ENCODE measurements around the gene PKNOX2.
A peak's percentile ranks its signal among the peaks of the same experiment; 100 is the strongest.

PKNOX2 gene

DNA sequence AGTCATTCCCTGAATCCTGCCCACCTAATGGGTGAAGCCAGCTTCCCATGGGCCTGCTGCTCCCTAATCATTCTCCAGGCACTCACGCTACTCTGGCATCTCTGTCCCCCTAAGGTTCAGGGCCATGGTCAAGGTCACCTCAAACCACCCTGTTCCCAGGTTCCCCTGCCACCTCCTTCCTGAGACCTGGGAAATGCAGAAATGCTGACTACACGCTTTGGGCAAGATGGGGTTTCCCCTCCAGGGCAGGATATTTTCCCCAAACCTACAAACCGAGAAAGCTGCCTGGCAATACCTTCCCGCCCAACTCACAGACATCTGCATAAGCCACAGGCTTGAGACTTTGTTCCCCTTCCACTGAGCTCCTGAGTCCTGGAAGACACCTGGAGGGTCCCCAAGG lies 233.9 kb downstream of the PKNOX2 start:
- H3K4me3 ChIP-seq (ENCODE audit: low read depth, low read length) = no peak overlapping the region
- H3K27me3 ChIP-seq (ENCODE audit: insufficient read depth, low read length) = peaks cover 69% of the 10 kb centered on the region
- H3K79me2 ChIP-seq (ENCODE audit: control insufficient read depth, insufficient read depth, low read length, unreplicated experiment) = no peaks in the 10 kb centered on the region
- no peak overlapping the region for H3K27ac ChIP-seq (ENCODE audit: low read depth, low read length)
- no peaks in the 10 kb centered on the region for H3K36me3 ChIP-seq (ENCODE audit: insufficient read depth, low read length)
- H2AFZ ChIP-seq (ENCODE audit: low read length, unreplicated experiment) = no peak overlapping the region
- H3K4me1 ChIP-seq (ENCODE audit: control insufficient read depth, insufficient read depth, low read length, unreplicated experiment) = no peaks in the 10 kb centered on the region

DNA sequence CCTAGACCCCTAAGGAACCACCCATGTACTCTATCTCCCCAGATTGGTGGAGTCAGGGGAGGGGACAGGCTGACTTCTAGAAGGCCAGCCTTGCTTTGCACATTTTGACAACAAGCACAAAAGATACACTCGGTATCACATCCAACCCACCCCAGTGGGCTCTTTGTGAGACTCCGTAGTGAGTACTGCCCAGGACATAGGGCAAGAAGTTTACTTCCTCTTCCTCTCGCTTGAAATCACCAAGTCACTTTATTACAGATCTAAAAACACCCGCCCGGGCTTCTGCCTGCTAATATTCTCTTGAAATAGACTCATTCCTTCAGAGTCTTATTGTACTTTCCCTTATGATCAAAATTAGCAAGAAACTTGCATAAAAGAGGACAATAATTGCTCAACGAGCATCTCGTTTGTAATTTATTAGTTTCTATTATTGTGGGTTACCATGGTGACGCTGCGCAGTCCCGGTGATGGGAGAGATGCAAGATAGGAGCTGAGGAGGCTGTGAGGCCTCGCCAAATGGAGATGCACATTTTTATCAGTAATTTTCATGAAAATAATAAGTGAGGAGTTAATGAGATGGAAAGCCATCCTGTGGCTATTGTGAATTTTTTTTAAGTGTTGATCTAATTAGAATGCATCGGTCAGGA lies 234.6 kb downstream of the PKNOX2 start:
- Histone ChIP-seq H3K4me1 (ENCODE audit: control insufficient read depth, insufficient read depth, low read length, unreplicated experiment) (no peaks in the 10 kb centered on the region), H3K27ac (ENCODE audit: low read depth, low read length) (no peak overlapping the region), H3K36me3 (ENCODE audit: insufficient read depth, low read length) (no peaks in the 10 kb centered on the region), H3K27me3 (ENCODE audit: insufficient read depth, low read length) (peaks cover 62% of the 10 kb centered on the region), H2AFZ (ENCODE audit: low read length, unreplicated experiment) (no peak overlapping the region), H3K4me3 (ENCODE audit: low read depth, low read length) (no peak overlapping the region), H3K79me2 (ENCODE audit: control insufficient read depth, insufficient read depth, low read length, unreplicated experiment) (no peaks in the 10 kb centered on the region)

DNA sequence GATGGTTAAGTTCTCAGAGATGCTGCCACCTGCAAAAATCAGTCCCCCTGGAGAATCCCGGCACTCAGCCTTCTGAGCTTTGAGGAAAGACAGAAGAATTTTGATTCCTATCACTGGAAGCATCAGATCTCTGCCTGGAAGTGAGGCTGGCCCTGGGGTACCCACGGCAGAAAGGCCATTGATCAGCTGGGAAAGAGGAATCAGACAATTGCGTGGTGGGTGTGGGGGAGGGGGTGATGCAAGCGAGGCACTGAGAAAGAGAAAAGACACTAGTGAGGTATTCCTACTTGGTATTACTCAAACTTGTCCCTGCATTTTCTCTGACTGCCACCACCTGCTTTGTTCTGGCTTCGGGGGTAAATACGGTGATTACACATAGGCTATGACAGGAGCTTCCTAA lies 235.4 kb downstream of the PKNOX2 start:
- no peak overlapping the region for H2AFZ ChIP-seq (ENCODE audit: low read length, unreplicated experiment)
- no peaks in the 10 kb centered on the region for H3K4me1 ChIP-seq (ENCODE audit: control insufficient read depth, insufficient read depth, low read length, unreplicated experiment)
- no peaks in the 10 kb centered on the region for H3K36me3 ChIP-seq (ENCODE audit: insufficient read depth, low read length)
- H3K27ac ChIP-seq (ENCODE audit: low read depth, low read length) = no peak overlapping the region
- H3K4me3 ChIP-seq (ENCODE audit: low read depth, low read length) = no peak overlapping the region
- no peaks in the 10 kb centered on the region for H3K79me2 ChIP-seq (ENCODE audit: control insufficient read depth, insufficient read depth, low read length, unreplicated experiment)
- peaks cover 54% of the 10 kb centered on the region for H3K27me3 ChIP-seq (ENCODE audit: insufficient read depth, low read length)

DNA sequence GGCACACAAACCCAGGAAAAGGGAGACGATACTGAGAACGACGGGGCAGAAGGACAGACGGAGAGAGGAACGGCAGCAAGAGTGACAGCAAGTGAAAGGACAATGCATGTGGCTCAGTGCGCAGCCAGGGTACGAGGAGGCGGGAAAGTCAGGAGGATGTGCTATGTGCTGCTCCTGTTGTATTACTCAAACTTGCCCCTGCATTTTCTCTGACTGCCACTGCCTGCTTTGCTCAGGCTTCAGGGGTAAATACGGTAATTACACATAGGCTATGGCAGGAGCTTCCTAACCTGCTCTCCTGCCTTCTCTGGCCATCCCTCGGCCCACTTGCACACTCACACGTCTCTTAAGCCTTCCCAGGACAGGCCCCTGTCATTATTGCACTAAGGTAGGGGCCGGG lies 236.7 kb downstream of the PKNOX2 start:
- H3K27me3 ChIP-seq (ENCODE audit: insufficient read depth, low read length) = peaks cover 57% of the 10 kb centered on the region
- H3K4me1 ChIP-seq (ENCODE audit: control insufficient read depth, insufficient read depth, low read length, unreplicated experiment) = no peaks in the 10 kb centered on the region
- H3K27ac ChIP-seq (ENCODE audit: low read depth, low read length) = no peak overlapping the region
- no peak overlapping the region for H3K4me3 ChIP-seq (ENCODE audit: low read depth, low read length)
- no peak overlapping the region for H2AFZ ChIP-seq (ENCODE audit: low read length, unreplicated experiment)
- no peaks in the 10 kb centered on the region for H3K36me3 ChIP-seq (ENCODE audit: insufficient read depth, low read length)
- H3K79me2 ChIP-seq (ENCODE audit: control insufficient read depth, insufficient read depth, low read length, unreplicated experiment) = no peaks in the 10 kb centered on the region

DNA sequence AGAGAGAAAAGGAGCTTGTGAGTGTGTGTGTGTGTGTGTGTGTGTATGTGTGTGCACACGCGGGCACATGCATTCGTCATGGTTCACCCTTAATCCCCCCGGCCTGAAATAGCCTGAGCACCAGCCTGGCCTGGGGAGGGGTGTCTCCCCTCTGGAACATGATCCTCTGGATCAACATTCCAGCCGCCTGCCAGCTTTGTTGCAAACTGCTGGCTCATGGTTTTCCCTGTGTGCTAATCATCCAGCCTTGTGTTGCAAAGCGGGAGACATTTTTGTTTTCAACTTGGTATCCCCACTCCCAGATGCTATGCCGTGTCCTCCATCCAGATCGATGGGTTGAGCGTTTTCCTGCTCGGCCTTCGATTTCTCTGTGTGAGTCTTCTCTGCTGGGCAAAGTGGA lies 237.2 kb downstream of the PKNOX2 start:
- H3K27me3 ChIP-seq (ENCODE audit: insufficient read depth, low read length) = peaks cover 56% of the 10 kb centered on the region
- no peak overlapping the region for H2AFZ ChIP-seq (ENCODE audit: low read length, unreplicated experiment)
- H3K36me3 ChIP-seq (ENCODE audit: insufficient read depth, low read length) = no peaks in the 10 kb centered on the region
- H3K4me1 ChIP-seq (ENCODE audit: control insufficient read depth, insufficient read depth, low read length, unreplicated experiment) = no peaks in the 10 kb centered on the region
- no peak overlapping the region for H3K27ac ChIP-seq (ENCODE audit: low read depth, low read length)
- H3K79me2 ChIP-seq (ENCODE audit: control insufficient read depth, insufficient read depth, low read length, unreplicated experiment) = no peaks in the 10 kb centered on the region
- no peak overlapping the region for H3K4me3 ChIP-seq (ENCODE audit: low read depth, low read length)

DNA sequence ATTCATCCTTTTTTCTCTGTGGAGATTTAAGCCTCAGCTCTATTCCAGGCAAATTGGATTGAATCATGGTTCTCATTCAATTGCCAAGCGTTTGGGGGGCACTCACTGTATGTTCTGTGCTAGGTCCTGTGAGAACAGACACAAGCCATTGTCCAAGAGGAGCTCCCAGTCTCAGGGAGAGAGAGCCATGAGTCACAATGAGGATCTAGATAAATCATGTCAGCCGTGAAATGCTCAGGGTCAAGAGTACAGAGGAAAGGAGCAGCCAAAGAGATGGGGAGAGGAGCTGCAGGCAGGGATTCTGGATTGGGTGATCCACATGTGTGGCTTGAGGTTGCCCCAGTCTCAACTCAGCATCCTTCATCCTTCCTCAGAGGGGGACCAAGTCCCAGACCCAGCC lies 237.9 kb downstream of the PKNOX2 start:
- H3K4me1 ChIP-seq (ENCODE audit: control insufficient read depth, insufficient read depth, low read length, unreplicated experiment) = no peaks in the 10 kb centered on the region
- H3K36me3 ChIP-seq (ENCODE audit: insufficient read depth, low read length) = no peaks in the 10 kb centered on the region
- H3K27ac ChIP-seq (ENCODE audit: low read depth, low read length) = no peak overlapping the region
- H3K27me3 ChIP-seq (ENCODE audit: insufficient read depth, low read length) = peaks cover 55% of the 10 kb centered on the region
- no peaks in the 10 kb centered on the region for H3K79me2 ChIP-seq (ENCODE audit: control insufficient read depth, insufficient read depth, low read length, unreplicated experiment)
- no peak overlapping the region for H3K4me3 ChIP-seq (ENCODE audit: low read depth, low read length)
- no peak overlapping the region for H2AFZ ChIP-seq (ENCODE audit: low read length, unreplicated experiment)

DNA sequence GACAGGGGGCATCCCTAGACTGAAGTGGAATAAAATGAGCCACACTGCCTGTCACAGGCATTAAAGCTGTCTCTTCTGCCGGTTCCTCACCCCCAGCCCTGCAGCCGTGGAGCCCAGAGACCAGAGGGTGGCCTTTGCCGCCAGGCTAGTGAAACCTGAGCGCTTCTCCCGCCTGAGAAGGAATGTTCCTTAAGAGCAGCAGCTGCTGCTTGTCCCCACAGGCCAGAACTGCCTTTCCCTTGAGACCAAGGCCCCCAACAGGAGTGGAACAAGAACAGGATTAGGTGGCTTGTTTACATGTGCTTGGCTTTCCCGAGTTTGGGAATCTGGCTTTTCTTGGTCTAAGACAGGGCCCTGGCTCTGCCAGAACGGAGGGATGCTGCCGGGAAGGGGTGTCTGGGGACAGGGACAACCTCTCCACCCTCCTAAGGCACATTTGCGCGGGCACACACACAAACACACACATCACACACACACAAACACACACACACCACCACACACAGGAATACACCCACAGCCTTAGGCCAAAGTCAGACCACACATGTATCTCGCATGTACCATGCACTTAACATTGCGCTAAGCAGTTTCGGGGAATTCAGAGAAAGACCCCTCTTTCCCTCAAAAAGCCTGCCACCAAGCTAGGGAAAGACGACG lies 239.7 kb downstream of the PKNOX2 start:
- H3K4me3 ChIP-seq (ENCODE audit: low read depth, low read length) = no peak overlapping the region
- no peak overlapping the region for H3K27ac ChIP-seq (ENCODE audit: low read depth, low read length)
- no peaks in the 10 kb centered on the region for H3K79me2 ChIP-seq (ENCODE audit: control insufficient read depth, insufficient read depth, low read length, unreplicated experiment)
- H2AFZ ChIP-seq (ENCODE audit: low read length, unreplicated experiment) = no peak overlapping the region
- H3K4me1 ChIP-seq (ENCODE audit: control insufficient read depth, insufficient read depth, low read length, unreplicated experiment) = no peaks in the 10 kb centered on the region
- H3K36me3 ChIP-seq (ENCODE audit: insufficient read depth, low read length) = no peaks in the 10 kb centered on the region
- peaks cover 55% of the 10 kb centered on the region for H3K27me3 ChIP-seq (ENCODE audit: insufficient read depth, low read length)

DNA sequence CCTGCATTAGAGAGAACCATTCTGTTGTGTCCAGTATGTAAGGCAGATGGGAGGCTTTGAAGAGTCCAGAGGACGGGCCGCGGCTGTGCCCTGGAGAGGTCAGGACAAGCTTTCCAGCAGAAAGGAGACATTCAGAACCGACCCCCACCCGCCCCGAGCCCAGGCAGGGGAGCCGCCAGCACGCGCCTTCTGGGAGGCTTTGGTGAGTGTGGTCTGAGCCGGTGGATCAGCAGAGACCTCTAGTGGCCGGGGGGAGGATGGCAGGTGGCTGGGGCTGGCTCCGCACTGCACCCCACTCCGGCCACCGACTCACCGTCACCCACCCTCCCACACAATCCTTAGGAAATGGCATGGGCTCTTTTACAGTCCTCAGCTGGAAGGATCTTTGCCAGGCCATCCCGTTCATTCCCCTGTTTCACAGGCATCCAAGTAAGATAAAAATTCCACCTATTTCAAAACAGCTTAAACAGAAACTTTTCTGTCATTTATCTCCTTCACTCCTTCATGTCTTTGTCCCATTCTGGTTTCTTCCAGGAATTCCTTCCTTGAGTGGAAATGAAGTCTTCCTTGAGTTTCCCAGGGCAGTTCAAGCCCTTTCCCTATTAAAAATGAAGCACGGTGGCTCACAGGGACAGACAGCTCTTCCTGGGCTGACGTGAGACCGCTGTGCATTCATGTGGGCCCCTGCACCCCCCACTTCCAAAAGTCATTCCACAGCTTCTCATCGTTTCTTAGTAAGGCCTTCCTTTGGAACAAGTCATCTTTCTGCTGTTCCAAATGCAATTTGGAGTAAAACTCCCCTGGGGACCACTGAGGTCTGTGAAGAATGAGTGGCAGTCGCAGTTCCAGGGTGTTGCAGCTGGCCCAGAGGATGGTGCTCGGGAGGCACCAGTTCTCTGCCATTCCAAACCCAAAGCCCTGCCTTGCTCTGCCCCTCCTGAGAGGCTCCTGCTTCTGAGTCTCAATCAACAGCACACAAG lies 240.6 kb downstream of the PKNOX2 start:
- H3K36me3 ChIP-seq (ENCODE audit: insufficient read depth, low read length) = no peaks in the 10 kb centered on the region
- H3K79me2 ChIP-seq (ENCODE audit: control insufficient read depth, insufficient read depth, low read length, unreplicated experiment) = no peaks in the 10 kb centered on the region
- no peaks in the 10 kb centered on the region for H3K4me1 ChIP-seq (ENCODE audit: control insufficient read depth, insufficient read depth, low read length, unreplicated experiment)
- peaks cover 57% of the 10 kb centered on the region for H3K27me3 ChIP-seq (ENCODE audit: insufficient read depth, low read length)
- no peak overlapping the region for H2AFZ ChIP-seq (ENCODE audit: low read length, unreplicated experiment)
- peak overlapping the region; percentile 60 for H3K4me3 ChIP-seq (ENCODE audit: low read depth, low read length)
- H3K27ac ChIP-seq (ENCODE audit: low read depth, low read length) = no peak overlapping the region

DNA sequence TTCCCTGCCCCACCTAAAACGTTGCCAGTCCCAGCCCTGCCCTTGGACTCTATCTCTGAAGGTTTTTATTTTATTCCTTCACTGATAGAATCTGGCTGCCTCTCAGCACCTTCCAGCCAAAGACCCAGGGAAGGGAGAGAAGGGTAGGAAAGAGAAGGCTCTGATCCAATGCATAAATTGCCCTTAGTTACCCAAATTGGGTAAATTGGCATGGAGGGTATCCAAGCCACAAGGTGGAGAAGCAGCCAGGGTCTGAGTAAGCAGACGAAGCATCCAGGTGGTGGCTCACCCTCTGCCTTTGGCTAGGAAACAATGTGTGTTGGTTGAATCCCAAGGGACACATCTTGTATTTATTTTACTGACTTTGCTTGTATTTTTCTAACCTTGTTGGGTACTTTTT lies 242.5 kb downstream of the PKNOX2 start:
- peaks cover 69% of the 10 kb centered on the region for H3K27me3 ChIP-seq (ENCODE audit: insufficient read depth, low read length)
- no peak overlapping the region for H3K4me3 ChIP-seq (ENCODE audit: low read depth, low read length)
- H3K4me1 ChIP-seq (ENCODE audit: control insufficient read depth, insufficient read depth, low read length, unreplicated experiment) = no peaks in the 10 kb centered on the region
- H3K79me2 ChIP-seq (ENCODE audit: control insufficient read depth, insufficient read depth, low read length, unreplicated experiment) = no peaks in the 10 kb centered on the region
- H3K27ac ChIP-seq (ENCODE audit: low read depth, low read length) = no peak overlapping the region
- H3K36me3 ChIP-seq (ENCODE audit: insufficient read depth, low read length) = no peaks in the 10 kb centered on the region
- H2AFZ ChIP-seq (ENCODE audit: low read length, unreplicated experiment) = no peak overlapping the region

DNA sequence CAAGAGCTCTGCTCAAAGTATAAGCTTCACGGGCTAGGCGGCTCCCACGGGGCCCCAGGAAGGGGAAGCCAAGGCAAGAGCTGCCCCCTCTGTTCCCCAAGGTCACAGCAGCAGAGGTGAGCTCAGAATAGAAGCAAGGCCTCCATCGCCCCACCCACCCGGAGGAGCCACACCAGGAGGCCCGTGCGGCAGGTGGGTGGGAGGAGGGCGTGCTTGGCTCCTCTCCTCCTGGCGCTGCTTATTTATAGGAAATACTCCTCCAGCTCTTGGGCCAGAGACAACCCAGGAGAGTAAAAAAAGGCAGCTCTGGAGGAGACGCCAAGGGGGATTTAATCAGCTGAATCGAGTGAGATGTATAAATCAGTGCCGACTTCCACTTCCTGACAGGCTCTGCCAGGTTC lies 243.8 kb downstream of the PKNOX2 start:
- Histone ChIP-seq H2AFZ (ENCODE audit: low read length, unreplicated experiment) (no peak overlapping the region), H3K4me1 (ENCODE audit: control insufficient read depth, insufficient read depth, low read length, unreplicated experiment) (no peaks in the 10 kb centered on the region), H3K27ac (ENCODE audit: low read depth, low read length) (no peak overlapping the region), H3K36me3 (ENCODE audit: insufficient read depth, low read length) (no peaks in the 10 kb centered on the region), H3K27me3 (ENCODE audit: insufficient read depth, low read length) (peaks cover 64% of the 10 kb centered on the region), H3K79me2 (ENCODE audit: control insufficient read depth, insufficient read depth, low read length, unreplicated experiment) (no peaks in the 10 kb centered on the region), H3K4me3 (ENCODE audit: low read depth, low read length) (no peak overlapping the region)

Data from ACC112 (cell line).